Thymus (tissue), 11 donors: ENCODE data around the gene DBN1. TPM values are rescaled to one million over a fixed set of nuclear protein-coding genes. Genes with fewer than 3 reads are reported as not detected.

Source experiments
- DNase-seq, 9 donors: peaks; one replicate each; pipeline ENCODE4 v3.0.0-alpha.2; 2013; ENCODE audit warnings: low spot score in 9 of 9, low read depth in 6 of 9, missing footprints in 1 of 9
- H3K27ac ChIP-seq, 2 donors: one replicate each; pipeline ENCODE4 v1.5.1; 2013; ENCODE audit warnings: control low read depth in 1 of 2, low read depth in 1 of 2, low read length in 1 of 2, mild to moderate bottlenecking in 1 of 2, moderate library complexity in 1 of 2
- H3K27me3 ChIP-seq, 2 donors: one replicate each; pipeline ENCODE4 v1.5.1; 2013; ENCODE audit warnings: low read length in 1 of 2; ENCODE audit not compliant: control insufficient read depth in 2 of 2, insufficient read depth in 1 of 2
- H3K36me3 ChIP-seq, 2 donors: one replicate each; pipeline ENCODE4 v1.5.1; 2013; ENCODE audit warnings: low read length in 1 of 2, mild to moderate bottlenecking in 1 of 2, moderate library complexity in 1 of 2; ENCODE audit not compliant: control insufficient read depth in 2 of 2, insufficient read depth in 2 of 2
- H3K4me1 ChIP-seq, 2 donors: one replicate each; pipeline ENCODE4 v1.5.1; 2013; ENCODE audit warnings: low read length in 2 of 2; ENCODE audit not compliant: control insufficient read depth in 2 of 2, insufficient read depth in 2 of 2
- H3K4me3 ChIP-seq, 2 donors: one replicate each; pipeline ENCODE4 v1.5.1; 2013; ENCODE audit warnings: low read length in 2 of 2, control low read depth in 1 of 2, mild to moderate bottlenecking in 1 of 2
- H3K9me3 ChIP-seq, 2 donors: one replicate each; pipeline ENCODE4 v1.5.1; 2013; ENCODE audit warnings: low read length in 1 of 2, mild to moderate bottlenecking in 1 of 2; ENCODE audit not compliant: control insufficient read depth in 2 of 2, insufficient read depth in 1 of 2
- WGBS: extraction: QIAGEN DNeasy Blood & Tissue Kit; methylation state at CpG from one replicate; pipeline ENCODE4 v1.1.7; 2013; 5-methylcytosine and 5-hydroxymethylcytosine counted together
- polyA plus RNA-seq: library from polyadenylated mRNA; stranded (reverse); fragments of 200-250 nt; gene quantifications from one replicate; pipeline ENCODE4 v1.2.3, GENCODE V29; 2013
- total RNA-seq: library from RNA; stranded (reverse); fragments of 120-200 nt; gene quantifications from one replicate; pipeline ENCODE4 v1.2.4, GENCODE V29; 2013
- donor health status: healthy.

Gene DBN1
- total and polyA plus RNA-seq, 2 donors, result 32.3 to 34.3 TPM

GRCh38 chr5:177455661-177456590, 17.5 kb downstream of the DBN1 start:
- Histone ChIP-seq H3K27me3 (peaks cover 0 to 22% of the 10 kb centered on the region in 2 donors), H3K4me1 (peaks cover 8 to 34% of the 10 kb centered on the region in 2 donors), H3K27ac (peak overlapping the region; percentile 80 to 82), H3K9me3 (no peaks in the 10 kb centered on the region), H3K36me3 (peaks cover 30 to 38% of the 10 kb centered on the region in 2 donors), H3K4me3 (peak overlapping the region; percentile 63 to 67)
- peak in 8 of 9 donors; percentile 80 to 94 (median 91) for DNase-seq
- under 1% methylated on average over 76 of the region's 76 CpGs for WGBS

DNA sequence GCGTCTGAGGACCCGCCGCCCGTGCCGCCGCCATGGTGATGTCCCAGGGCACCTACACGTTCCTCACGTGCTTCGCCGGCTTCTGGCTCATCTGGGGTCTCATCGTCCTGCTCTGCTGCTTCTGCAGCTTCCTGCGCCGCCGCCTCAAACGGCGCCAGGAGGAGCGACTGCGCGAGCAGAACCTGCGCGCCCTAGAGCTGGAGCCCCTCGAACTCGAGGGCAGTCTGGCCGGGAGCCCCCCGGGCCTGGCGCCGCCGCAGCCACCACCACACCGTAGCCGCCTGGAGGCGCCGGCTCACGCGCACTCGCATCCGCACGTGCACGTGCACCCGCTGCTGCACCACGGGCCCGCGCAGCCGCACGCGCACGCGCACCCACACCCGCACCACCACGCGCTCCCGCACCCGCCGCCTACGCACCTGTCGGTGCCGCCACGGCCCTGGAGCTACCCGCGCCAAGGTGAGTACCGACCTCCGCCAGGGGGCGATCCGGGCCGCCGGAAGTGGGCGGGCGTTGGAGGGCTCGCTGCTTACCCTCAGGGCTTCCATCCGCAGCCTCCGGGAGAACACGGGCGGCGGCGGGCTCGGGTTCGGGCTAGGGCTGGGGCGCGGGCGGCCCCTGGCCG, 18.3 kb downstream of the DBN1 start:
- Histone ChIP-seq H3K9me3 (no peaks in the 10 kb centered on the region), H3K4me1 (peaks cover 8 to 34% of the 10 kb centered on the region in 2 donors), H3K4me3 (peak overlapping the region; percentile 63 to 67), H3K27me3 (peaks cover 0 to 26% of the 10 kb centered on the region in 2 donors), H3K36me3 (peaks cover 27 to 34% of the 10 kb centered on the region in 2 donors), H3K27ac (peak overlapping the region; percentile 80 to 82)
- WGBS, result under 1% methylated on average over 80 of the region's 80 CpGs
- DNase-seq, result peak in 7 of 9 donors; percentile 77 to 94 (median 87)

- peaks cover 8 to 34% of the 10 kb centered on the region in 2 donors for H3K4me1 ChIP-seq
- no peaks in the 10 kb centered on the region for H3K9me3 ChIP-seq
- WGBS, result under 1% methylated on average over 84 of the region's 84 CpGs
- peak overlapping the region; percentile 58 to 80 for H3K27ac ChIP-seq
- H3K27me3 ChIP-seq, result peaks cover 0 to 31% of the 10 kb centered on the region in 2 donors
- H3K36me3 ChIP-seq, result peaks cover 22 to 28% of the 10 kb centered on the region in 2 donors
- DNase-seq, result peak in 7 of 9 donors; percentile 81 to 93 (median 89)
- H3K4me3 ChIP-seq, result peak overlapping the region; percentile 42 to 63
Measured at GRCh38 chr5:177454397-177455035, 18.9 kb downstream of the DBN1 start.

- H3K27ac ChIP-seq, result no peak overlapping the region
- peaks cover 17 to 23% of the 10 kb centered on the region in 2 donors for H3K36me3 ChIP-seq
- H3K27me3 ChIP-seq, result peaks cover 4 to 37% of the 10 kb centered on the region in 2 donors
- peak overlapping the region; percentile 41 to 63 for H3K4me3 ChIP-seq
- H3K4me1 ChIP-seq, result peaks cover 8 to 34% of the 10 kb centered on the region in 2 donors
- H3K9me3 ChIP-seq, result no peaks in the 10 kb centered on the region
- DNase-seq, result peak in 2 of 9 donors; percentile 46 to 78
- WGBS, result 2% methylated on average over 31 of the region's 31 CpGs
Measured at GRCh38 chr5:177453852-177454396, 19.5 kb downstream of the DBN1 start.

DNA sequence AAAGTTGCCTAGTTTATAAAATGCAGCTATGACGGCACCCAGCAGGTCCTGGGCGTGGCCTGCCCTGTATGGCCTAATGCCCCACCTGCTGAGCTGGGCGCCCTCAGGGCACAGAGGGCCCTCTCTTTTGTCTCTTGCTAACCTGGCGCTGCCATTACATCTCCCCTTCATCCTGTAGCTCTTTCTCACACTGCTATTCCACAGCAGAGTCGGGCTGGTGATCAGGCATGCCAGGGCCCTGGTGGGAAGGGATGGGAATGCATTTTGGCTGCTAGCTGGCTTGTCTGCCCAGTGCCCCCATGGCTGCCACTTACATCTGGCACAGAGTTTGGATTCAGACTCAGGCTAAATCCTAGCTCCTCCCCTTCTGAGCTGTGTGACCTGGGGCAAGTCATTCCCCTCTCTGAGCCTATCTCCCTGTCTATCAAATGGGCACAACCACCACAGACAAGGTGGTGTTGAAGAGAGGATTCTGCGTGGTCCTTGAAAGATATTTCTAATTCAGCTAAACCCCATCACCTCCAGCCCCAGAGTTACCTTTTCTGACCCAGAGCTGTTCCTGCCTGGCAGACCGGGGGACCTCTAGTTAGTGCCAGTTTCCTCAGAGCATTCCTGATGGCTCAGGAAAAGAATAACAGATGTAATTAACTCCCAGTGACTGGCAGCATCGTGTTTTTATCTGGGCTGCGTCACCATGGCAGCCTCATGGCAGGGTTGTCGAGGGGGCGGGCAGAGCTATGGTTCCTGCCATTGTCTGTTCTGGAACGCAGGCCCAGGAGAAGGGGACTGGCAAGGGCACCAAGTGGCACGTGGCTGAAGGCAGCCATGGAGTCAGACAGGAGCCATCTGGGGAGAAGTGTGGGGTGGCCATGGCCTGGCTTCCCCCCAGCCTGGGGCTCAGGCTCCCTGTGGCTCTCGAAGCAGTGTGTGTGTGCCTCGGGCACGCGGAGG, 20.5 kb downstream of the DBN1 start:
- WGBS, result 93% methylated on average over 17 of the region's 17 CpGs
- peaks cover 10 to 42% of the 10 kb centered on the region in 2 donors for H3K4me1 ChIP-seq

GRCh38 chr5:177450667-177451424, 22.6 kb downstream of the DBN1 start:
- no peaks in the 10 kb centered on the region for H3K36me3 ChIP-seq
- DNase-seq, result no peak
- H3K4me1 ChIP-seq, result peaks cover 18 to 45% of the 10 kb centered on the region in 2 donors
- H3K9me3 ChIP-seq, result no peaks in the 10 kb centered on the region
- H3K4me3 ChIP-seq, result no peak overlapping the region
- H3K27ac ChIP-seq, result no peak overlapping the region
- H3K27me3 ChIP-seq, result peaks cover 19 to 59% of the 10 kb centered on the region in 2 donors
- WGBS, result 98% methylated on average over 10 of the region's 10 CpGs

More for the DNA sequence above, 20.5 kb downstream of the DBN1 start:
- no peak for DNase-seq
- Histone ChIP-seq H3K9me3 (no peaks in the 10 kb centered on the region), H3K36me3 (peaks cover 7 to 13% of the 10 kb centered on the region in 2 donors), H3K27ac (no peak overlapping the region), H3K4me3 (no peak overlapping the region), H3K27me3 (peaks cover 13 to 46% of the 10 kb centered on the region in 2 donors)

DNA sequence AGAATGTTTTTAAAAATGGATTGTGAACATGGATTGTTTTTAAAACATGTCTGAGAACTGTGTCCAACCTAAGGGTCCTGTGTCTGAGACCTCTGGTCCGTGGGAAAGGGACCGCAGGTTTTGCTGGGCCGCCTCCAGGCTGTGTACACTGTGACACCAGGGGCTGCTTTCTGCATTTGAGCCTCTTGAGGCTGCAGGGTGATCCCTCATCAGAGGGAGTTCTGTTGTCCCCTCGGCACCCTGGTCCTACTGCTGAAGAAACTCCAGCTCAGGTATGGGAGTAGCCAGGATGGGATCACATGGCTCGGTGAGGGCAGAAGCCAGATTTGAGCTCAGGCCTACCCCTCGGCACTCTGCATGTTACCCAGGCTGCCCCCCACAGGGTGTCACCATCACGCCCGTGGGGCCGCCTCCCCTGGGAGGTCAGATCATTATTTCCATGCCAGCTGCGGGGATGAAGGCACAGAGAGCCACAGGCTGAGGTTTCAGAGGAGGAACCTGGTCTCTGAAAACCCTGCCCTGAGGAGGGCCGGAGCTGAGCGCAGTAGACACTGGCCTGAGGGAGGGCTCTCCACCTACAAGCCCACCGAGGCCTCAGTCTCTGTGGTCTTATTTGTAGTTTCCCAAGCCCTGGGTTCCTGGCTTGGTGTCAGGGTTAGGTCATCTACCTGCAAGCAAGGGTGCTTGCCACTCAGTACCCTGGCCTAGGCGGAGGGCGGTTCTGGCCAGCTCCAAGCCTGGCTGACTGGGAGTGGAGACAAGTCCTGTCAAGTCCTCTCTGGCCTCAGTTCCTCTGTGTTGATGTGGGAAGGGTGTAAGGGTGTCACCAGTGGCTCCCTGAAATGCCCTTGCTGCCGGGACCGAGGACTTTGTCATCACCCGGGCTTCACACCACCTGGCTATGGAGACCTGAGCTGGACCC, 24.0 kb downstream of the DBN1 start:
- H3K36me3 ChIP-seq, result no peaks in the 10 kb centered on the region
- peaks cover 24 to 54% of the 10 kb centered on the region in 2 donors for H3K4me1 ChIP-seq
- 94% methylated on average over 18 of the region's 18 CpGs for WGBS
- no peak overlapping the region for H3K4me3 ChIP-seq
- no peak for DNase-seq
- no peaks in the 10 kb centered on the region for H3K9me3 ChIP-seq
- peaks cover 19 to 59% of the 10 kb centered on the region in 2 donors for H3K27me3 ChIP-seq
- H3K27ac ChIP-seq, result no peak overlapping the region
